Inflammatory macrophage treated with lipopolysaccharide for 1 hour (primary cell): Measurements from ENCODE around the gene FRMD5.
"Not testable (repeated sequence)": the region's sequence is repeated elsewhere in the genome, so short reads cannot be mapped to it uniquely, and the experiment has no call there.

Experiments
- DNase-seq, 2 donors: peaks; one replicate each; pipeline ENCODE4 v3.0.0-alpha.2; 2020 to 2022

The FRMD5 gene

DNA sequence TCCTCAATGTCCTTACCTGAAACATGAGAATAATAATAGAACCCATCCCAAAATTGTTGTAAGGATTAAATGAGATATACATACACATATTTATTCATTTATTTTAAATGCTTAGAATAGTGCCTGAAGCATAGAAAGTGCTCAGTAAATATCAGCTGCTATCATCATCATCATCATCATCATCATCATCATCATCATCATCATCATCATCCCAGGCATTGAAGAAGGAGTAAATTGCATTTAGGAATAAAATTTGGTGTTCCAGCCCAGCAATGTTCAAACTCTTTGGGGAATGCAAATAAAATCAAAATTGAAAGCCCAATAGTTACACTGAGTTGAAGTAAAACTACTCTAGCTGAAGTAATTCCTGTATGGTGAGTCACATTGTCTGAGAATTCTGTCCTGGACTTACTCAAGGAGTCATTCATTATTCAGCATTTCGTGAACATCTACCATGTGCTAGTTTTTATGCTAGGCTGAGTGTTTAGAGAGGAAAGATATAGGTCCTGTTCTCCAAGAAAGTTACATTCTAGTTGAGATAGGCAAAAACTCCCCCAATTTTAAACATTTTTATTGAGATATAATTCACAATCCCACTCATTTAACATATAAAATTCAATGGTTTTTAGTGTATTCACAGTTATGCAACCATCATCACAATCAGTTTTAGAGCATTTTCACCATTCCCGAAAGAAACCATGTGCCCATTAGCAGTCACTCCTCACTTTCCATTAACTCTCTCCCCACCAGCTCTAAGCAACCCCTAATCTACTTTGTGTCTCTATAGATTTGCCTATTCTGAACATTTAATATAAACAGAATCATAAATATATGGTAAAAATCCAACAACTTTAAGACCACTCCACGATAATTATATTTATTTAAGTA, 107.2 kb downstream of the FRMD5 start:
- no peak for DNase-seq

DNA sequence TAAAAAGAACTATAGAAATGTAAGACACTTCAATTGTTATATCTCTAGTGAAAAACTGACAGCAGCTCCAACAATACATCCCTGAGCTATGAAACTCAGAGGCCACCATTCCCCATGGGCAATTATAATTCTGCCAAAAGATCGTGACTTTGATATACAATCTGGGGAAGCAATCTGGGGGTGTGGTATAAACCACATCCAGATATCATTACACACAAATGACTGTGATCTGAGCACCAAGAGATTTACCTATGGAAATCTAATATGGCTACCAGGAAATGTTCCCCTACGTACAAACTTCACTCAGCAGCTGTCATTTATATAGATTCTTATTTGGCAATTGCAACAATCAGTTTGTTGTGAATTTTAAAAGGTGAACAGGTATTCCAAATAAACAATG, 110.3 kb downstream of the FRMD5 start:
- DNase-seq: no peak

DNA sequence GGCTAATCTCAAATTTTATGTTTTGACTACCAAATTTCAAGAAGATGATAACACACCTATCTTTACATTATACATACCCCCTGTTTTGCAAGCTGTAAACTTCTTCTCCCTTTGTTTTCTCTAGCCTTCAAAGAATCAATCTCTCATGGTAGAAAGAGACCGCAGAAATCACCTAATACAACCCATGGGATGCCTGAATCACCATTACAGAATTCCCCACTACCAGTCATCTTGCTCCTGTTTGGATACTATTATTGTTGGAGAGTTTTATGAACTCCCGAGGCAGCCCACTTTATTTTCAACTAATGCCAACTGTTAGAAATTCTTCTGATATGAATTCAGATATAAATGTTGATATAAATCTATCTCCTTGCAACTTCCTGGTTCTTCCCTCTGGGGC, 110.9 kb downstream of the FRMD5 start:
- DNase-seq: no peak

DNA sequence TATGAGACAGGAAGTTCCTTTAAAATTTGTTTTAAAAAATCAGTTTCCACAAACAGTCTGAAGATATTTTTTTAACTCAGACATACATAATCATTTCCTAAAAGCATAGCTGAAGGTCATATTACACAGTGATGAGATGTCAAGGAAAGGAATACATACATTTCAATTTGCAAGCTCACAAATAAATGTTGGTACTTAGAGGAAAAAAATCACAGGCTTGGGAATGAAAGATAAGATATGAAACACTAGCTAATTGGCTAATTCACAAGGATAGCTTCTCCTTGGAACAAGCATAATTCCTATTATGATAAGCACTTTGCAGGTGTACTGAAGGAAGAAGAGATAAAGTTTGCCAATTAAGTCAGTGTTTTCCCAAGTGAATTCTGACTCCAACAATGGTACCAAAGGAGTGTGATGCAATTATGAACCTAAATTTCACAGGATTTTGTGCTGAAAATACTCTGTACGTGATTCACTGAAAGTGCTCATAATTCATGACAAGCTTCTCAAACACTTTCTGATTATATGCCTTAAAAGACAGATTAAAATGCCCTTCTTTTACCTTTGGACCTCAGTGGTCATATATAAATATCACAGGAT, 112.4 kb downstream of the FRMD5 start:
- DNase-seq: no peak

DNA sequence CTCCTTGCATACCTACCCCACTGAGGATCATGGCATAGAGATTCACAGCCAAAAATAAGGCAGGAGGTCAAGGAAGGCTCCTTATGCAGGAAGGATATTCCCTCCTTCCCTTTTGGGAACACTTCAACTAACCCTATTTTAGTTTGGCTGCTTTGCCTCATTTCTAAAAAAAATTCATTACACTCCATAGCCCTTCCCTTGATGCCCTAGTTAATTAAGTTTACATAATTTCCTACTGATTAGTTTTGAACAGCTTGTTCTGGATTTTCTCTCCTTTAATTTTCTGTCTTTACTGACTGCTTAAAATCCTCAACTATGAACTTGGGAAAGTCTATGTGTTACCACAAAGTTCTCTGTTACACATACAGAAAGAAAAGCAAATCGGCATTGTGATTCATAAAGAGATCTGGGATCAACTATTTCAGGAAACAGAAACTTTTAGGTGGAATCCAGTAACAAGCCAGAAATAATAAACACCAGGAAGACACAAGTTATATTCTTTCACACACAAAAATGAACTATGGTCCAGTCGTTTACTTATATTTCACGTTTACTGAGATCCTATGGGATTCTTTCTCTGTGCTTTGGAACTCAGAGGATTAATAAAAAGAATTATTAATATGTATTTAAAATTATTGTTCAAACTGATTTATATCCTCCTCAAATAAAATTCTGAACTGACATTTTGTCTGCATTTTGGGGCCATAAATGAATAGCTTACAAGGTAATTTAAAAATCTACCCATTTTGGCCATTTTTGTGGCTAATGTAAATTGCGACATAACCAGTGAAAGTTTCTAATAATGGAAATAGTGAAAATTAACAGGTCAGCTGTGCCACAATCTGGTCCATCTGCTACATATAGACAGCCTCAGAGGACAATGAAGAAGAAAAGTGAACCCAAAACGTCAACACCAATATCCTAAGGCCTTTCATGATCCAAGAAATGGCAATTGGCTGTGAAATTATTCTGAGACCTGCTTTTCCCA, 113.8 kb downstream of the FRMD5 start:
- DNase-seq: no peak

DNA sequence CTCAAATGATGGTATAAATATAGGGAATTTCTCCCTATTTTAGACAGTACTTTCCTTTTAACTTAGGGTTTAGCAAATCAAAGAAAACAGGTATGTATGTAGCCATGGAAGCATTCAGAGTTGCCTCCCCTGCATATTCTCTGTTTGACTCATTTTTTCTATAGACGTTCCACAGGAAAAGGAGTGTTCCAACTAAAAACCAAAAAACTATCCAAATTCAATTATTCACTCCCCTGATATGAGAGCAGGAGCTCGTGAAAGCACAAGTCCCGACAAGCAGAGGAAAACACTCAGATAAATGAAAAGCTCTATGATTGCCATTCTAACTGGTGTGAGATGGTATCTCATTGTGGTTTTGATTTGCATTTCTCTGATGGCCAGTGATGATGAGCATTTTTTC, 119.5 kb downstream of the FRMD5 start:
- DNase-seq: no peak

DNA sequence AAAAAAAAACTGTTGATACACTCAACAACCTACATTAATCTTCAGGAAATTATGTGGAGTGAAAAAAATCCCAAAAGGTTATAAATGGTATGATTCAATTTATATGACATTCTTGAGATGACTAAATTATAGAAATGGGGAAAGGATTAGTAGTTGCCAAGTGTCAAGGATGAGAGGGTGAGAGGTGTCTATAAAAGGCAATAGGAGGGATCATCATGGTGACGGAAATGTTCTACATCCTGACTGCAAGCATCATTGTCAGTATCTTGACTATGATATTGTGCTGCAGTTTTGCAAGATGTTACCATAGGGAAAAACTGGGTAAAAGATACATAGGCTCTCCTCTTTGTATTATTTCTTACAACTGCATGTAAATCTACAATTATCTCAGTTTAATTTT, 125.6 kb downstream of the FRMD5 start:
- DNase-seq: no peak

DNA sequence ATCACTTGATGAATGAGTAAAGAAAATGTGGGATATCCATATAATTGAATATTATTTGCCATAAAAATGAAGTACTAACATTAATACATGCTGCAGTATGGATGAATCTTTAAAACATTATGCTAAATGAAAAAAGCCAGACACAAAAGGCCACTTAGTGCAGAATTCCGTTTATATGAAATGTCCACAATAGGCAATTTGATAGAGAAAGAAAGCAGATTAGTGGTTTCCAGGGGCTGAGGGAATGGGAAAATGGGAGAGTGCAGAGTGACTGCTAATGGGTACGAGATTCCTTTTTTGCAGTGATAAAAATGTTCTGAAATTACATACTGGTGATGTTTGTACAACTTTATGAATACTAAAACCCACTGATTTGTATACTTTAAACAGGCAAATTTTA, 126.7 kb downstream of the FRMD5 start:
- DNase-seq: no peak

DNA sequence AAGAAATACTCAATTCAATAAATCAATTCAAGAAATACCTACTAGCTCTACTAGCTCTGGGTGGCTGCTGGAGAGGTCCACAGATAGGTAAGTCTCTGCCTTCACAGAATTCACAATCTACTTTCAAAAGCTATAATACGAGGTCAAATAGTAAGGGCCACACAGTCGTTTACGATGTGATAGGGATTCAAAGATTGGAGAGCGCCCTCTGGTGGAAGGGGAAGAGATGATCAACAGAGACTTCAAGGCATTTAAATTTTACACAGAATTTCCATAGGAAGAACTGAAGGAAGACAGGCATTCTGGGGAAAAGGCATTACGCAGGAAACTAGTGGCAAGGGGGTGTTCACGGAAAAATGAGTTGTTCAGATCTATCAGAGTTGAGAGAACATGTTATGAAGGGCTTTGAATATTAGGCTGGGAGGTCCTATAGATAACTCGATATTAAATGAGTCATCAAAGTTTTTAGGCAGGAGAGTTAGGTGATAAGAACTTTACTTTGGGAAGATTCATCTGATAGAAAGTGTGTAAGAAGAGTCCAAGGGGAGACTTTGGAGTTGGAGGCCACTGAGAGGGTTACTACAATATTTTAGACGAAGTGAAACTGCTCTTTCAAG, 128.8 kb downstream of the FRMD5 start:
- DNase-seq: peak; percentile 41 to 83

DNA sequence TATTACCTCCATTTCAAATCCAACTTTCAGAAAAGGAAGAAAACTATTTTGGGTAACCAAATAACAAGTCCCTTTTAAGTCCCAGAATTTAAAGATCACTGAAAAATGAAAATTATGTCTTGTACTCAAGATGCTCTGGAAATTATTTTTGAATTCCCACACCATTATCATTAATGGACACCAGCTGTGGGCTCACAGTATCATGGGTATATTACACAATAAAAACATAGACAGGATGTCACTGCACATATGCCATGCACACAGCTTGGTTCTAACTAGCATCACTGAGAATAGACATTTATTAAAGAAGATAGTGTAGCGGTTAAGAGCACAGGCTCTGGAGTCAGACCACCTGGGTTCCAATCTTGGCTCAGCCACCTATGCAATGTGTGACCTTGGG, 130.4 kb downstream of the FRMD5 start:
- DNase-seq: no peak

DNA sequence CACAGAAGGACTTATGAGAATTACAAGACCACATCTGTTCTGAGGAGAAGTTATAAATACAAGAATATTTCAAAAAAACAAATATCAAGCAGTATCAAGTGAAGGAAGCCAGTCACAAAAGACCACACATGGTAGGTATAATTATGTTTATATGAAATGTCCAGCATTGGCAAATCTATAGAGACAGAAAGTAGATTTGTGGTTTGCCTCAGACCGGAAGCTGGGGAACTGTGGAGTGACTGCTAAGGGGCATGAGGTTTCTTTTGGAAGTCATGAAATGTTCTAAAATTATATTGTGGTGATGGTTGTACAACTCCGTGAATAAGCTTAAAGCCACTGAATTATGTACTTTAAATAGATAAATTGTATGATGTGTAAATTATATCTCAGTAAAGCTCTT, 136.9 kb downstream of the FRMD5 start:
- no peak for DNase-seq

DNA sequence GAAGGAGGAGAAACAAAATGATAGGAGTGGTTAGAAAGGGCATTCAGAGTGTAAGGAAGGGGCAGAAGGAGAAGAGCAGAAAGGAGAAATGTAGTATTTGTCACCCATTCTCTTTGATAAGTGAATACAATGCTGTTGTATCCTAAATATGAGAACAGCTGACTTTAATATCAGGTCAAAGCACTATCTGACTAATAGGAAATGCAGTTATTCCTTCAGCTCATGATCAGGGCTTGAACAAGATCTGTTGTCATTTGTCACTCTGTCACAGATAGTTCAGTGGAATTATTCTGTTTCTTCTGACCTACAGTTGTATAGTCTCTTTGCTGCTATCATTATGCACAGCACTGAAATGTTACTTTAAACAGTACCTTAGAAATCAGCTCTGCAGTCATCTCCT, 149.4 kb downstream of the FRMD5 start:
- DNase-seq: no peak

DNA sequence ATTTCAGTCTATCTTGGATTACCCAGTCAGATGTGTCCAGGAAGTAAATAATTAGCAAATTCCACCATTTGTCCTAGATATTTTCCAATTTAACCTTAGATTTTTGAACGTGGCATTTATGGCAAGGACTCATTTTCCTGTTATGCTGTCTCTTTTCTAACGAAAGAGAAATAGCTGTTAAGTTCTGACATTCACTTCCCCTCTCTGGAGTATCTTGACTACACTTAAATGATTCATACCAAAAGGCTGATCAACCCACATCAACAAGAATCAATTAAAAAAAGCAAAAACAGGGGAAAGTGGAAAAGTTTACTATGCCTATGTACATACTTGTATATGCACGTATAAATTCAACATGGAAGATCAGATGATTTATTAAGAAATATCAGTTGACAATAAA, 149.9 kb downstream of the FRMD5 start:
- DNase-seq: no peak

DNA sequence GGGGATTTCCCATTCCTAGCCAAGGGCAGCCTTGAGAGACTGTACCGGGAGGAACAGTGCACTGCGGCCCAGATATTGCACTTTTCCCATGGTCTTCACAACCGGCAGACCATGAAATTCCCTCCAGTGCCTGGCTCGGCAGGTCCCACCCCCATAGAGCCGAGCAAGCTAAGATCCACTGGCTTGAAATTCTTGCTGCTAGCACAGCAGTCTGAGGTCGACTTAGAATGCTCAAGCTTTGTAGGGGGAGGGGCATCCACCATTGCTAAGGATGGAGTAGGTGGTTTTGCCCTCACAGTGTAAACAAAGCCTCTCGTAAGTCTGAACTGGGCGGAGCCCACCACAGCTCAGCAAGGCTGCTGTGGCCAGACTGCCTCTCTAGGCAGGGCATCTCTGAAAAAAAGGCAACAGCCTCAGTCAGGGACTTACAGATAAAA, 156.3 kb downstream of the FRMD5 start:
- no peak for DNase-seq

DNA sequence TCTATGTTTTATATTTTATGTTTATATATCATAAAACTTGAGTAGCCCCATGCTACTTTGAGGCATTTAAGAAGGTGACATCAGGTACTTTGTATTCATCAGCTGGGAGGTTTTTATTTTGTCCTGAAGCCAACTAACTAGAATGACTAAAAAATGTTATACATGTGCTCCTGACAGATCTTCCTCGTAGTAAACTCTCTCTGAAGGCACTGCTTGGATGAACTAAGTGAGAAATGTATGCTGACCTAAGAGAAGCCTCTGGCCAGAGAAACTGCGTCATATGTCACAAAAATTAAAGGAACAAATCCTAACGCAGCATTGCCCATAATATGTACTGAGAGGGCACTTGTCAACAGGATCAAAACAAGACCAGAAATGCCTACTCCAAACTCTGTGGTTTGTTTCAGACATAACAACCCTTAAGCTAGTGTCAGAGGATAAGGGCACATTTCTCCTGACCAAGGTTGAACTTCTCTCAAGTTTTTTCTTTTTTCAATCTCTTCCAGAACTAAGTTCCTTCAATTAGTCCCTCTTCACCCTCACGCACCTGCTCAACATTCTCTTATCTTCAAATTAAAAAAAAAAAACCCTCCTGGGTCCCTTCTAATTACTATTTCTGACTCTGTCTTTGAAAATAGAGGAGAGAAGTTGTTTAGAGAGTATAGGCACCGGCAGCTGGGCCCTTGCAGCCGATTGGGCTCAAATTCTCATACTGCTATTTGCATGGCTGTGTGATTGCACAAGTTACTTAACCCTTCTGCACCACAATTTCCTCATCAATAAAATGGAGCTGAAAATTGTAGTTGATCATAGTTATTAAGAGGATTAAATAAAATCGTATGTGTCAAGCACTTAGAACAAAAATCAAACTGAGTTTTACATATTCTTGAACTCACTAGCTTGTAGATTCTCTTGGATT, 159.0 kb downstream of the FRMD5 start:
- DNase-seq: no peak

DNA sequence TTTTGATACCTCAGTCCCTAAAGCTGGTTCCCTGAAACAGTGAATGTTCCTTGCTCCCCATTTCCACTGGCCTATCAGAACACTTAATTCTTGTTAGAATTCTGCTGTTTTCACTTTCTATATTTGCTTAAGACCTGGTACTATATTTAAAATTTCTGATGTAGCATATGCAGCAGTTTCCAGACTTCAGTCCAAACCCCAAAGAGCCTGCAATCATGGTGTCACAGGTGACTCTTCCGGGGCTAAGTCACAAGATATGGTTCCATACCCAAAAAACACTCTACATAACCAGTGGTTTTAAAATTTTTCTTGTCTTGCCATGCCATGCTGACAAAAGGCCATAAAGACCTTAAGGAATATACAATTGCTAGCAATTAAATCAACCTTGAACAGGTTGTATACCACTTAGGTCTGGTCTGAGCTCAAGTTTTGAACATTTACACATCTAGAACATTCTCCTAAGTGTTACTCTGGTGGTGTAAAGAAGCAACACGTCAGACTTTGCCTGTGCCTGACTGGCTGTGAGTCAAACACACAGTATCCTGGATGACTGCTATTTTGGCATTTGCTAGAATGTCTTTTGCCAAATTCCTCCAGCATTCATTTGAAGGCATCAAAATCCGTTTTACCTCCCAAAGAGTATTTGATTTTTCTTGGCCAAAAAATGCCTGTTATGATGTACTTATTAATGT, 160.0 kb downstream of the FRMD5 start:
- DNase-seq: no peak

DNA sequence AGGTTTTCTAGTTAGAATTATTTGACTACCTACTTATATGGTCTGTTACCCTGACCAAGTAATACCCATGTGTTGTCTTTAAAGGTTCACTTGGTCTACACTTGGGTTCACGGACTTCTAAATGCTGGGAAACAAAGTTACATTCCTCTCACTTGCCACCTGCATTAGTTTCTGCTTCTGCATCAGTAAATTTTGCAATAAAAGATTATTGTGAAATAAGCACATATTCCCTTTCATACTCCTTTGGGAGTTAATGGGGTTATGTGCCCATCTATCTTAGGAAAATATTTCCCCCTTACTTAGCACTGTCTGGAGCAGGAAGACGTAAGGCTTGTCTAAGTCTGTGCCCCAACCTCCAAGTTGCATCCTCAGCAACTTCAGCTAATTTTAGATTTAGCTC, 160.7 kb downstream of the FRMD5 start:
- no peak for DNase-seq

DNA sequence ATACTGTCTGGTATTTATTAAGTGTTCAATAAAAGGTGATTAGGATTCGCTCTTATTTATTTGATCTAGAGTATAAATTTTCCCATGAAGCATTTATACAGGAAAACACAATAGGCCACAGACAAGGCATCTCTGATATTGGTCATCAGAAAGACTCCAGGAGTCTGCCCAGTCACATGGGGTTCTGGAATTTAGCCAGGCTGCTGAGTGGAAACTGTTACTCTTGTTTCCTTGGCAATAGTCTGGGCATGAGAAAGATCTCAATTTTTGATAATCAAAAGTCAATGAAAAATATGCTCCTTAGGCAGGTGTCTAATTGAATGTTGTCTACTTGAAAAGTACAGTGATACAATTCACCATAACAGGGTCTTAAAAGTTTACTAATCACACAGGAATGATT, 161.2 kb downstream of the FRMD5 start:
- DNase-seq: no peak

DNA sequence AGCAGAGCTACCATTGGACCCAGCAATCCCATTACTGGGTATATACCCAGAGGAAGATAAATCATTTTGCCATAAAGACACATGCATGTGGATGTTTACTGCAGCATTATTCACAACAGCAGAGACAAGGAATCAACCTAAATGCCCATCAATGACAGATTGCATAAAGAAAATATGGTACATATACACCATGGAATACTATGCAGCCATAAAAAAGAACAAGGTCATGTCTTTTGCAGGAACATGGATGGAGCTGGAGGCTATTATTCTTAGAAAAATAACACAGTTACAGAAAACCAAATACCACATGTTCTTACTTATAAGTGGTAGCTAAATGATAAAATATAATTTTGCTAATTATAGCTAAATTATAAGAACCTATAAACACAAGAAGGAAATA, 162.3 kb downstream of the FRMD5 start:
- DNase-seq: not testable (repeated sequence)

DNA sequence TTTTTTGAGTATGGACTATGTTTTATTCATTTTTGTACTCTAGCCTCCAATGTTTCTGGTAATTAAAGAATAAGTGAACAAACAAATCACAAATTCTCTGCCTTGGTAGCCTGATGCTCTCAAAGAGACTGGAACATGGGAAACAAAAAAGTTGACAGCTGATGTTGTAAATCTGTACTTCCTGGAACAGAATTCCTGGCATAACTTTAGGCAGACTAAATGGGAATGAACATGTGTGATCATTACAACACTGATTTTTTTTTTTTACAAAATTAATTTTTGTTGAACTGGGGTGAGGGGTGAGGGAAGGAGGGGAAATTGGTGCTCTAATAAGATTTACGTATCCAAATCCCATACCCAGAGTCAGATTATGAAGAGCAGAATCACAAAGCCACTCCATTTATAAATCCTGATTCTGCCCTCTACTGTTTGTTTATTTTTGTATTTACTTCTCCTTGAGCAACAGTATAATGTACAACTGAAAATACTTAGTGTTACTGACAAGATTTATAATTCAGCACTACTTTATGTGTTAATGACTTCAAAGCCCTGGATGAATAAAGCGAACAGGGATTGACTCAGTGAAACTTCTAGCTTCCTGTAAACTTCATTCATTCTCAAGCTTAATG, 165.0 kb downstream of the FRMD5 start:
- no peak for DNase-seq

DNA sequence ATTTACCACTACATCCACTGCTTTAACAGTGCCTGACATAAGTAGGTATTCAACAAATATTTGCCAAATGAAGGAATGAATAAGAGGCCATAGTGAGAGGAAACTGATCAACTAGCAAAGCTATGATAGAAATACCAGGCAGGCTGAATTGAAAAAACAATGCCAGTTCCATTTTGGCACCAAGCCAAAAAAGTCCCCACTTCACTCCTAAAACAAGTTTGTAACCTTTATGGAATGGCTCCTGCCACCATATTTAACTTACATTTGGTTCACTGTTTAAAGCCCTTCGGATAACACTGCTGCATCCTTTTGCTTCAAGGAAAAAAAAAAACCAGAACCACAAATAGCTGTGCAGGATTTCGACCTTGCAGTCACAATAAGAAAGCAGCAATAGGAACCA, 166.1 kb downstream of the FRMD5 start:
- no peak for DNase-seq
